Mammary epithelial cell (primary cell): ENCODE data around the gene CRTC2.

Source experiments
- EZH2 ChIP-seq: IDR thresholded peaks from 2 replicates; pipeline ENCODE4 v1.6.1; 2012; ENCODE audit warnings: low read length, inconsistent platforms, borderline replicate concordance
- TF ChIP-seq, protein P1 (sequence below), 2 donors: IDR thresholded peaks in 1 of 2; conservative IDR thresholded peaks in 1 of 2; 2 replicates each; pipeline ENCODE4 v1.5.1; 2011 to 2012; ENCODE audit warnings: inconsistent platforms in 2 of 2, low read length in 2 of 2, mild to moderate bottlenecking in 2 of 2, control low read depth in 1 of 2, low read depth in 1 of 2; ENCODE audit not compliant: insufficient read depth in 1 of 2; ENCODE audit errors: extremely low read depth in 1 of 2

DNA sequence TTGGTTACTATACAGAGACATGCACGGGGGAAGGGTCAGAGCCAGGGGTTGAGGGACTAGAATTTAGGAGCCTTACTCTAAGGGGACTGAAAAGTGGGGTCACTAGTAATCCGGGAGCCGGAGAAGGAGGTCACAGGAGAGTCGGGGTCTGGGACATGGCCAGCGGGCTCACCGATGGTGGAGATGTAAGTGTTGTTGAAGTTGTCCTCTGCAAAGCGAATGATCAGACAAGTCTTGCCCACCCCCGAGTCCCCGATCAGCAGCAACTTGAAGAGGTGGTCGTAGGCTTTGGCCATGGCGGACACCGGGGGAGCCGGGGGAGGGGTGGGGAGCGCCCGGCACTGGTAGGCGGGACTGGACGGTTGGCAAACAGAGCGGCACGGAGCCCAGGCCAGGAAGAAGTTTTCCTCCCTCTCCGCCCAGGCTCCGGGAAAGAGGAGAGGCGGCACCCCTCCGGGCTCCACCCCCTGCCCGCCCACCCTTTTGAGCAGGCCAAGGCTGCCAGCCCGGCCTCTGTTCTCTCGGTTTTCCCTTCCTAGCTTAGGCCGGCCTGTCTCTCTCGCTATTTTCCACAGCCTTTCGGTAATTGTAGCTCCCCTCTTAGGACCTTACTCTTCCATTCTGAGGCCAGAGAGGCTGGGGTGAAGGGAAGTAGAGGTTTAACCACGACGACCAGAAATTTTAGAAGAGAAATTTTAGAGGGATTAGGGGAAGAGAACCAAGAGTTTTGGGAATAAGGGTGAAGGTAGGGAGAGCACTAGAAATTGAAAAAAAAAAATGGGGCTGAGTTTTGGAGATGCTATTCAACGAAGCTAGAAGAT lies 27.7 kb upstream of the CRTC2 start, which contains the start of gene RAB13:
- TF ChIP-seq, protein P1, sequence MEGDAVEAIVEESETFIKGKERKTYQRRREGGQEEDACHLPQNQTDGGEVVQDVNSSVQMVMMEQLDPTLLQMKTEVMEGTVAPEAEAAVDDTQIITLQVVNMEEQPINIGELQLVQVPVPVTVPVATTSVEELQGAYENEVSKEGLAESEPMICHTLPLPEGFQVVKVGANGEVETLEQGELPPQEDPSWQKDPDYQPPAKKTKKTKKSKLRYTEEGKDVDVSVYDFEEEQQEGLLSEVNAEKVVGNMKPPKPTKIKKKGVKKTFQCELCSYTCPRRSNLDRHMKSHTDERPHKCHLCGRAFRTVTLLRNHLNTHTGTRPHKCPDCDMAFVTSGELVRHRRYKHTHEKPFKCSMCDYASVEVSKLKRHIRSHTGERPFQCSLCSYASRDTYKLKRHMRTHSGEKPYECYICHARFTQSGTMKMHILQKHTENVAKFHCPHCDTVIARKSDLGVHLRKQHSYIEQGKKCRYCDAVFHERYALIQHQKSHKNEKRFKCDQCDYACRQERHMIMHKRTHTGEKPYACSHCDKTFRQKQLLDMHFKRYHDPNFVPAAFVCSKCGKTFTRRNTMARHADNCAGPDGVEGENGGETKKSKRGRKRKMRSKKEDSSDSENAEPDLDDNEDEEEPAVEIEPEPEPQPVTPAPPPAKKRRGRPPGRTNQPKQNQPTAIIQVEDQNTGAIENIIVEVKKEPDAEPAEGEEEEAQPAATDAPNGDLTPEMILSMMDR (conservative IDR thresholded peaks at IDR 0.05 in 1 of 2, IDR thresholded peaks at IDR 0.05 in 1 of 2; ENCODE audit: extremely low read depth in 1 of 2, insufficient read depth in 1 of 2, low read depth in 1 of 2, low read length in 2 of 2), result no peak
- no peak for TF ChIP-seq EZH2
